ENCODE data around the gene MYH7. TPM values are rescaled to one million over a fixed set of nuclear protein-coding genes. Genes with fewer than 3 reads are reported as not detected.
A peak's percentile ranks its signal among the peaks of the same experiment; 100 is the strongest.

The MYH7 gene
- total RNA-seq, 1 experiment from 2014 or later: not detected

DNA sequence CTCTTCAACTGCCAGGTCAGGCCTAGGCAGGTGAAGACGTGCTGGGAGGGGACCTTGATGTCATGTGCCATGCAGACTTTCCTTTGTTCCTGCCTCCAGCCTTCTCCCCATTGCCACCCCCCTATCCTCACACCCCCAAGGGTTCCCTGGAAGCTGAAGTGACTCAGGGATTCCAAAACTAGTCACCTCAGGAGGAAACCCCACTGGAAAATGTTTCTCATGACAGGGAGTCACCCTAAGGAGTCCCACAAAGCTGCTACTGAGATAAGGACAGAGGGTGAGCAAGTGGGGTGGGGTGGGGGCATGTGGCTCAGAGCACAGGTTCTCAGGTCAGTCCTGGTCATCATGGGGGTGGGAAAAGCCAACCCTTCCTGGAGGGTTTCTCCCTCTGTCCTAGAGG is 65.2 kb downstream of the MYH7 start:
- Histone ChIP-seq H3K36me3 (ENCODE audit: insufficient read depth, low read length, poor library complexity, severe bottlenecking) (no peaks in the 10 kb centered on the region), H3K4me3 (ENCODE audit: low read depth, low read length, poor library complexity, severe bottlenecking) (no peak overlapping the region), H3K9me3 (ENCODE audit: low read depth, low read length, poor library complexity, severe bottlenecking) (no peaks in the 10 kb centered on the region), H3K4me1 (ENCODE audit: insufficient read depth, low read length, poor library complexity, severe bottlenecking) (peaks cover 14% of the 10 kb centered on the region), H3K27me3 (replicated peaks; ENCODE audit: insufficient read depth, low read depth, low read length, poor library complexity) (no peaks in the 10 kb centered on the region), H3K27ac (ENCODE audit: low read depth, low read length, poor library complexity, severe bottlenecking) (no peak overlapping the region)
- DNase-seq (ENCODE audit: low spot score): no peak
- TF ChIP-seq, protein P1, sequence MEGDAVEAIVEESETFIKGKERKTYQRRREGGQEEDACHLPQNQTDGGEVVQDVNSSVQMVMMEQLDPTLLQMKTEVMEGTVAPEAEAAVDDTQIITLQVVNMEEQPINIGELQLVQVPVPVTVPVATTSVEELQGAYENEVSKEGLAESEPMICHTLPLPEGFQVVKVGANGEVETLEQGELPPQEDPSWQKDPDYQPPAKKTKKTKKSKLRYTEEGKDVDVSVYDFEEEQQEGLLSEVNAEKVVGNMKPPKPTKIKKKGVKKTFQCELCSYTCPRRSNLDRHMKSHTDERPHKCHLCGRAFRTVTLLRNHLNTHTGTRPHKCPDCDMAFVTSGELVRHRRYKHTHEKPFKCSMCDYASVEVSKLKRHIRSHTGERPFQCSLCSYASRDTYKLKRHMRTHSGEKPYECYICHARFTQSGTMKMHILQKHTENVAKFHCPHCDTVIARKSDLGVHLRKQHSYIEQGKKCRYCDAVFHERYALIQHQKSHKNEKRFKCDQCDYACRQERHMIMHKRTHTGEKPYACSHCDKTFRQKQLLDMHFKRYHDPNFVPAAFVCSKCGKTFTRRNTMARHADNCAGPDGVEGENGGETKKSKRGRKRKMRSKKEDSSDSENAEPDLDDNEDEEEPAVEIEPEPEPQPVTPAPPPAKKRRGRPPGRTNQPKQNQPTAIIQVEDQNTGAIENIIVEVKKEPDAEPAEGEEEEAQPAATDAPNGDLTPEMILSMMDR (conservative IDR thresholded peaks at IDR 0.05; ENCODE audit: low read depth, low read length): no peak
- TF ChIP-seq EZH2 (IDR thresholded peaks at IDR 0.05; ENCODE audit: borderline replicate concordance, low read depth, low read length, poor library complexity, severe bottlenecking): no peak
- CTCF ChIA-PET: no interaction called here
- intact Hi-C loops (cut with micrococcal nuclease; ENCODE audit: unreplicated experiment): no loop called here
- no TSS peak for BruUV-seq (replicated peaks)
- POLR2A ChIA-PET (ENCODE audit: low non-redundant PET): no interaction called here

DNA sequence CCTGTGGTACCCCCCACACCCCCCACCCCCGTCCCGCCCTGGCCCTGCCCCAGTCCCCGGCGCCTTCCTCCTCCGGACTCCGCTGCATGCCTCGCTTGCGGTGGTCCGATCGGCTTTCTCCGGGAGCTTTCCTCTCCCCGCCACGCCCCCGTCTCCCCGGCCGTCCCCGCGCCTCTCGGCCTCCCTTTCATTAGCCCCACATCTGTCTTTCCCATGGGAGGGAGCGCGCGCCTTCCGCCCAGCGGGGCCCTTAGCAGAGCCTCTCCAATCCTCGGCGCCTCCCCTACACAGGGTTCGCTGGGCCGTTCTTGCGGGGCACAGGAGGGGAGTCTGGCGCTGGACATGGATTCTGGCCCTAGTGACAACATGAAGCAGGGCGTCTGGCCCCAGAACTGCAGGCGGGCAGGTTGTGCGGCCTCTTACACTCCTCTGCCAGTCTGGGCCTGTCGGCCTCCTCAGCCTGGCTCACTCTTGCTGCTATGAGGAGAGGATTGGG is 69.0 kb downstream of the MYH7 start:
- DNase-seq (ENCODE audit: low spot score): peak; percentile 96
- Histone ChIP-seq H3K9me3 (ENCODE audit: low read depth, low read length, poor library complexity, severe bottlenecking) (no peaks in the 10 kb centered on the region), H3K27ac (ENCODE audit: low read depth, low read length, poor library complexity, severe bottlenecking) (peak overlapping the region; percentile 98), H3K27me3 (replicated peaks; ENCODE audit: insufficient read depth, low read depth, low read length, poor library complexity) (no peaks in the 10 kb centered on the region), H3K36me3 (ENCODE audit: insufficient read depth, low read length, poor library complexity, severe bottlenecking) (peaks cover 21% of the 10 kb centered on the region), H3K4me1 (ENCODE audit: insufficient read depth, low read length, poor library complexity, severe bottlenecking) (peaks cover 24% of the 10 kb centered on the region), H3K4me3 (ENCODE audit: low read depth, low read length, poor library complexity, severe bottlenecking) (peak overlapping the region; percentile 95)
- TF ChIP-seq EZH2 (IDR thresholded peaks at IDR 0.05; ENCODE audit: borderline replicate concordance, low read depth, low read length, poor library complexity, severe bottlenecking): no peak
- TF ChIP-seq, protein P1 (conservative IDR thresholded peaks at IDR 0.05; ENCODE audit: low read depth, low read length): no peak
- intact Hi-C loops (cut with micrococcal nuclease; ENCODE audit: unreplicated experiment): loop anchor here (5.0 kb wide), 1 partner anchor 44 kb away; the partner anchor contains the start of gene PABPN1
- CTCF ChIA-PET: interaction anchor here (0.7 kb wide), 1 partner anchor 23 kb away, joined by 4 read pairs; no protein-coding TSS in a partner anchor
- POLR2A ChIA-PET (ENCODE audit: low non-redundant PET): no interaction called here
- no TSS peak for BruUV-seq (replicated peaks)

DNA sequence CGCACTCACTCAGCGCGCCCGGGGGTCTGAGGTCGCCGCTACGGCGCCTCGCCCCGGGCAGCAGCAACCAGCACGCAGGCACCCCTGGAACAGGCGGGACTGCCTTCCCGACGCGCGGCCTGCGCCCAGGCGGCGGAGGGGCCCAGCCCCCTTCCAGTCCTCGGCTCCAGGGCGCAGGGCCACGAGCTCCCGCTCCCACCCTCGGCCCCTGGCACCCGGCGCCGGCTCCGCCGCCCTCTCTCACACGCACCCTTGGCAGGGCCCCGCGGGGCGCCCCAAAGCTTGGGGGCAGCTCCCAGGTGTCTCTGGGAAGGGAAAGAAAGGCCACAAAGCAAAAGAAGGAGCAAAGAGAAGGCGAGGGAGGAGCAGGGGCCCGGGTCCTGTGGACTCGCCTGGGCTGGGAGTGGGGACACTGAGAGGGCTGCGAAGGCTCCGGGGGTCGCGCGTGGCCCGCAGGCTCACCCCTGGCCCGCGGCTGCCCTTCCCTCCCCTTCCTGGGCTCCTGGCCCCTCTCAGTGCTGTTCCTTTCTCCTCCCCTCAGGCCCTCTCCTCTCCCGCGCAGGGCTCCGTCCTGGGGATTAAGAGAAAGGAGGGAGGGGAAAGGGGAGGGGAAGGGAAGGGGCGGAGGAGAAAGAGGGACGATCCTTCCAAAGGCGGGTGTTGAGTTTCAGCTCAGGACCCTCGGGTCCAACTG is 69.6 kb downstream of the MYH7 start:
- no TSS peak for BruUV-seq (replicated peaks)
- ChIA-PET POLR2A (ENCODE audit: low non-redundant PET) (no interaction called here), CTCF (interaction anchor here (0.7 kb wide), 1 partner anchor 23 kb away, joined by 4 read pairs; no protein-coding TSS in a partner anchor)
- Histone ChIP-seq H3K27ac (ENCODE audit: low read depth, low read length, poor library complexity, severe bottlenecking) (peak overlapping the region; percentile 98), H3K4me3 (ENCODE audit: low read depth, low read length, poor library complexity, severe bottlenecking) (peak overlapping the region; percentile 95), H3K27me3 (replicated peaks; ENCODE audit: insufficient read depth, low read depth, low read length, poor library complexity) (no peaks in the 10 kb centered on the region), H3K4me1 (ENCODE audit: insufficient read depth, low read length, poor library complexity, severe bottlenecking) (peaks cover 24% of the 10 kb centered on the region), H3K9me3 (ENCODE audit: low read depth, low read length, poor library complexity, severe bottlenecking) (no peaks in the 10 kb centered on the region), H3K36me3 (ENCODE audit: insufficient read depth, low read length, poor library complexity, severe bottlenecking) (peaks cover 26% of the 10 kb centered on the region)
- DNase-seq (ENCODE audit: low spot score): peak; percentile 96
- TF ChIP-seq, protein P1 (conservative IDR thresholded peaks at IDR 0.05; ENCODE audit: low read depth, low read length): no peak
- no peak for TF ChIP-seq EZH2 (IDR thresholded peaks at IDR 0.05; ENCODE audit: borderline replicate concordance, low read depth, low read length, poor library complexity, severe bottlenecking)
- intact Hi-C loops (cut with micrococcal nuclease; ENCODE audit: unreplicated experiment): loop anchor here (5.0 kb wide), 1 partner anchor 44 kb away; the partner anchor contains the start of gene PABPN1
